GM23248 (cell line): ENCODE measurements around the gene DSTYK.

Experiments used
- EZH2 ChIP-seq: fragments of 200-600 bp; sonication (generic); IDR thresholded peaks from 2 replicates; pipeline ENCODE4 v1.6.1; 2018; ENCODE audit warnings: antibody characterized with exemption, mild to moderate bottlenecking; ENCODE audit not compliant: insufficient read depth, poor library complexity, severe bottlenecking
- EZH2phosphoT487 ChIP-seq: fragments of 200-600 bp; sonication (generic); IDR thresholded peaks from 2 replicates; pipeline ENCODE4 v1.6.1; 2018; ENCODE audit warnings: antibody characterized with exemption, moderate library complexity, mild to moderate bottlenecking, low read depth; ENCODE audit not compliant: insufficient read depth

DNA sequence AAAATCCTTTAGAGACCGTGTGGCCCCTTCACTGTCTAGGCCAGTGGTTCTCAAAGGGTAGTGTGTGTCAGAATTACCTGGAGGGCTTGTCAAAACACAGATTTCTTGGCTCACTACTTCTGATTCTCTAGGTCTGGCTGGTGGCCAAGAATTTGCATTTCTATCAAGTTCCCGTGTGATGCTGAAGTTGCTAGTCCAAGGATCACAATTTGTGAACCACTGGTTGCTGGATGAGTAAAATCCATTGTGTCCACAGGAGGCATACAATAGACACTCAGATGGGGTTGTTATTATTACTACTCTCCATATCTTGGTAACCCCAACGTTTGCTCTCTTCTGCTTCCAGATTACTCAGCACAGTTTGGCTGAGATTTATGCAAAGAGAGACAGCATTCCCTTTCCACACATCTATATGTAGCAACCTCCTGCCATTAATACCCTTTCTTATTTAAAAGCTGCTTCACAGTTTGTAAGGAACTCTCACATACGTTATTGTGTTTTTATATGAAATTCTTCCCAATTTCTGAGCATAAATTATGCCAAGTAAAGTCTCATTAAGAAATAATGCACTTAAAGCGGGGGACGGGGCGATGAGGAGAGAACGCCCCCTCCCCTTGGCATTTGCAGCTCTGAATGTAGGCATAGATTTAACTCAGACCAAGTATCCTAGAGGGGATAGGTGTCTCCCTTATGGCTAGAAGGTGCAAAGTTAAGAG lies 15.5 kb upstream of the DSTYK start:
- TF ChIP-seq EZH2phosphoT487 (no peak), EZH2 (no peak)
